BJ (cell line): Measurements from ENCODE around the gene FGGY. TPM values are rescaled to one million over a fixed set of nuclear protein-coding genes. Genes with fewer than 3 reads are reported as not detected.

ENCODE experiments used
- CTCF ChIA-PET: fragments of 350-600 bp; formaldehyde crosslinking; extraction: SDS; loops from one replicate; lab custom pipeline; 2021; ENCODE audit warnings: antibody characterized with exemption, inconsistent platforms; lab: Yijun Ruan, JAX
- POLR2A ChIA-PET: fragments of 300-600 bp; sonication (Branson Sonifier 250); formaldehyde crosslinking; extraction: SDS; loops from one replicate; lab custom pipeline; 2021; ENCODE audit warnings: antibody characterized with exemption; lab: Charles Lee
- DNase-seq: peaks from one replicate; pipeline ENCODE4 v3.0.0-alpha.2; 2011; ENCODE audit warnings: low read depth
- H3K27me3 ChIP-seq: 2 replicates; pipeline ENCODE4 v1.6.0; 2011; ENCODE audit warnings: low read length; ENCODE audit not compliant: control insufficient read depth, insufficient read depth
- H3K36me3 ChIP-seq: 2 replicates; pipeline ENCODE4 v1.5.1; 2011; ENCODE audit warnings: low read length; ENCODE audit not compliant: control insufficient read depth, insufficient read depth
- H3K4me3 ChIP-seq: 2 replicates; pipeline ENCODE4 v1.5.1; 2011; ENCODE audit warnings: low read depth, mild to moderate bottlenecking, control low read depth, low read length
- polyA plus RNA-seq: library from polyadenylated mRNA; depleted of rRNA; stranded (reverse); fragments of >200 nt; gene quantifications from 2 replicates; pipeline ENCODE4 v1.2.3, GENCODE V29; 2011
- TF ChIP-seq, protein P1 (sequence below): IDR thresholded peaks from 2 replicates; pipeline ENCODE4 v1.5.1; 2011; ENCODE audit warnings: low read depth, mild to moderate bottlenecking, control low read depth, inconsistent platforms, low read length, moderate library complexity; ENCODE audit not compliant: insufficient read depth

The FGGY gene
- polyA plus RNA-seq, 1 experiment, result 9.9 TPM

DNA sequence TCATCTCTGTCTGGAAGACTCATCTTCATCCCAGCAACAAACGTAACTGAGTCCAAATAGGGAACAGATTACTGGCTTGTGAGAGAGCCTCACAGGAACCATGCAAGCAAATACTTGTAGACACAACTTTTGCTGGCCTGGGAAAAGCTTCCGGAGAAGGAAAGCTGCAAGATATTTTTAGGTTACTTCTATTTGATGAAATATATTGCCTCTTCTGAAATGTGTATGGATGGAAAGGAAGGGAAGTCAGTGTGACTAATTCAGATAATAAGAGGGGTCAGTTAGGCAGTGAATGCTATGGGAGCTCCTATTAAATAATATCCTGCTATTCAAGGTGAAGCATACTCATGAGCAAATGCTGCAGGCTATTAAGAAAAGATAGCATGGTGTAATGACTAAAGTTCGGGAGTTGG lies 20.4 kb upstream of the FGGY start:
- CTCF ChIA-PET, result no interaction called here
- no peak overlapping the region for H3K4me3 ChIP-seq
- POLR2A ChIA-PET, result interaction anchor here (0.6 kb wide), 1 partner anchor 596 kb away, joined by 7 read pairs; no protein-coding TSS in a partner anchor
- H3K27me3 ChIP-seq, result no peaks in the 10 kb centered on the region
- H3K36me3 ChIP-seq, result no peaks in the 10 kb centered on the region
- no peak for DNase-seq
- TF ChIP-seq, protein P1, sequence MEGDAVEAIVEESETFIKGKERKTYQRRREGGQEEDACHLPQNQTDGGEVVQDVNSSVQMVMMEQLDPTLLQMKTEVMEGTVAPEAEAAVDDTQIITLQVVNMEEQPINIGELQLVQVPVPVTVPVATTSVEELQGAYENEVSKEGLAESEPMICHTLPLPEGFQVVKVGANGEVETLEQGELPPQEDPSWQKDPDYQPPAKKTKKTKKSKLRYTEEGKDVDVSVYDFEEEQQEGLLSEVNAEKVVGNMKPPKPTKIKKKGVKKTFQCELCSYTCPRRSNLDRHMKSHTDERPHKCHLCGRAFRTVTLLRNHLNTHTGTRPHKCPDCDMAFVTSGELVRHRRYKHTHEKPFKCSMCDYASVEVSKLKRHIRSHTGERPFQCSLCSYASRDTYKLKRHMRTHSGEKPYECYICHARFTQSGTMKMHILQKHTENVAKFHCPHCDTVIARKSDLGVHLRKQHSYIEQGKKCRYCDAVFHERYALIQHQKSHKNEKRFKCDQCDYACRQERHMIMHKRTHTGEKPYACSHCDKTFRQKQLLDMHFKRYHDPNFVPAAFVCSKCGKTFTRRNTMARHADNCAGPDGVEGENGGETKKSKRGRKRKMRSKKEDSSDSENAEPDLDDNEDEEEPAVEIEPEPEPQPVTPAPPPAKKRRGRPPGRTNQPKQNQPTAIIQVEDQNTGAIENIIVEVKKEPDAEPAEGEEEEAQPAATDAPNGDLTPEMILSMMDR, result no peak

DNA sequence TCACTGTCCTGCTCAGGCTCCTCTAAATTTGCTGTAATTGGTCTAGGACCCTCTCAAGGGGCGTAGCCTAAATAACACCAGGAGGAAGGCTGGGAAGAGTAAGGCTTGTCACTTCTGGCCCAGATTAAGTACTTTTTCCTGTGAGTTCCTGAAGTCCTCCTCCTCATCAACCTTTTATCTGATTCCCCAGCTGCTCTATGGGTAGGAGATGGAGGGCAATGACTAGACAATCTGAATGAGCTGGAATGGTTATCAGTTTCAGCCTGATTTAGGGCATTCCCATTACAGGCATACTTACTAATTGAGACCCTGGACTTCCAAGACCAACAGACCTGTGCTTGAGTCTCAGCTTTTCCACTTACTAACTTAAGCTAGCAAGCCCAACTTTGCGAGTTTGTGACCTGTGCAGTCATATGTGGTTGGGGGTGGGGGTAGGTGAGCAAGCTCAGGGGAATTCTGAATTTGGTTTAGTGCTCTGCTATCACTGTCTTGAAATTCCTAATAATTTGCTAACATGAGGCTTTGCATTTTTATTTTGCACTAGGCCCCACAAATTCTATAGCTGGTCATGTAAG lies 18.0 kb upstream of the FGGY start:
- no peak overlapping the region for H3K4me3 ChIP-seq
- H3K27me3 ChIP-seq, result no peaks in the 10 kb centered on the region
- TF ChIP-seq, protein P1, result no peak
- no peaks in the 10 kb centered on the region for H3K36me3 ChIP-seq
- ChIA-PET CTCF (interaction anchor here (0.9 kb wide), 1 partner anchor 13 kb away, joined by 3 read pairs; no protein-coding TSS in a partner anchor), POLR2A (no interaction called here)
- no peak for DNase-seq

GRCh38 chr1:59279645-59280044 lies 17.2 kb upstream of the FGGY start:
- TF ChIP-seq, protein P1, result no peak
- Histone ChIP-seq H3K4me3 (no peak overlapping the region), H3K27me3 (no peaks in the 10 kb centered on the region), H3K36me3 (no peaks in the 10 kb centered on the region)
- ChIA-PET CTCF (interaction anchor here (0.7 kb wide), 1 partner anchor 11 kb away, joined by 4 read pairs; no protein-coding TSS in a partner anchor), POLR2A (interaction anchor here (0.7 kb wide), 1 partner anchor 390 kb away, joined by 3 read pairs; no protein-coding TSS in a partner anchor)
- no peak for DNase-seq

- no peaks in the 10 kb centered on the region for H3K36me3 ChIP-seq
- POLR2A ChIA-PET, result no interaction called here
- H3K27me3 ChIP-seq, result no peaks in the 10 kb centered on the region
- no peak for DNase-seq
- H3K4me3 ChIP-seq, result no peak overlapping the region
- CTCF ChIA-PET, result no interaction called here
- TF ChIP-seq, protein P1, result no peak
Measured at GRCh38 chr1:59282951-59283350, 13.9 kb upstream of the FGGY start.

DNA sequence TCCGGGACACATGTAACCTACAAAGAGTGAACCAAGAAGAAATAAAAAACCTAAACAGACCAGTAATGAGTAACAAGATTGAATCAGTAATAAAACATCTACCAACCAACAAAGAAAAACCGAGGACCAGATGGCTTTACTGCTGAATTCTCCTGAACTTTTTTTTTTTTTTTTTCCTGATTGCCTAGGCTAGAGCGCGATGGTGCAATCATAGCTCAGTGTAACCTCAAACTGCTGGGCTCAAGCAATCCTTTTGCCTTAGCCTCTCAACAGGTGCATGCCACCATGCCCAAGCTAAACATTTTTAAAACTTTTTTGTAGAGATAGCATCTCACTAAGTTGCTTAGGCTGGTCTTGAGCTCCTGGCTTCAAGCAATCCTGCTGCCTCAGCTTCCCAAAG lies 11.2 kb upstream of the FGGY start:
- Histone ChIP-seq H3K27me3 (no peaks in the 10 kb centered on the region), H3K36me3 (no peaks in the 10 kb centered on the region), H3K4me3 (no peak overlapping the region)
- DNase-seq, result no peak
- ChIA-PET POLR2A (interaction anchor here (0.6 kb wide), 1 partner anchor 192 kb away, joined by 3 read pairs; no protein-coding TSS in a partner anchor), CTCF (no interaction called here)
- TF ChIP-seq, protein P1, result no peak
